GM21528 (cell line): ENCODE data around the gene MRPL45.

Source experiments
- ATAC-seq: cut with Tn5 transposase; IDR thresholded peaks from one replicate; pipeline ENCODE4 v1.9.1; 2021; ENCODE audit warnings: mild to moderate bottlenecking, moderate library complexity; ENCODE audit not compliant: unreplicated experiment, low FRiP score

MRPL45 gene

DNA sequence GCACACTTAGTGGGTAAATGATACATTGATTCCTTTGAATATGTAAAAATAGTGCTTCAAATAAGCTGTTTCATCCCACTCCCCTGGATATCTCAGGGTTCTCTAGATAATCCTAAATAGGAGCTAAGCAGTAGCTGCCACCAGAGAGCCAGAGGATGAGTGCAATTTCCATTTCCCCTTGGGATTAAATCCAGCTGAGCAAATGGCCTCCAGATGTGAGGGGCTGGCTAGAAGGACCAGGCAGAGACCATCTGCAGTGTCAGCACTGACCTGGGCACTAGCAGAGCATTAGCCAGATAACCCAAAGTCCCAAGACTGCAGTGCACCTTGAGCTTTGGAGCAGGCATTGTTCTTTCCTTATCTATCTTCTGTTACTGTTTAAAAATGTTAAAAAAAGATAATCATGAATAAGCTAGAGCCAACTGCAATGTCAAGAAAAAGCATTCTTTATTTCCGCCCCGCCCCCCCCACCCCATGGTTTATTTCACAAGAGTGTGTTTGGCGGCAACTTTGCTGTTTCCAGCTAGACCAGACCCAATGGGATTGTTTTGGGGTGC, 27.3 kb downstream of the MRPL45 start:
- no peak for ATAC-seq

- ATAC-seq = no peak
Measured at GRCh38 chr17:38324772-38325171, 27.8 kb downstream of the MRPL45 start.

- no peak for ATAC-seq
Measured at GRCh38 chr17:38325221-38325851, 28.4 kb downstream of the MRPL45 start.

DNA sequence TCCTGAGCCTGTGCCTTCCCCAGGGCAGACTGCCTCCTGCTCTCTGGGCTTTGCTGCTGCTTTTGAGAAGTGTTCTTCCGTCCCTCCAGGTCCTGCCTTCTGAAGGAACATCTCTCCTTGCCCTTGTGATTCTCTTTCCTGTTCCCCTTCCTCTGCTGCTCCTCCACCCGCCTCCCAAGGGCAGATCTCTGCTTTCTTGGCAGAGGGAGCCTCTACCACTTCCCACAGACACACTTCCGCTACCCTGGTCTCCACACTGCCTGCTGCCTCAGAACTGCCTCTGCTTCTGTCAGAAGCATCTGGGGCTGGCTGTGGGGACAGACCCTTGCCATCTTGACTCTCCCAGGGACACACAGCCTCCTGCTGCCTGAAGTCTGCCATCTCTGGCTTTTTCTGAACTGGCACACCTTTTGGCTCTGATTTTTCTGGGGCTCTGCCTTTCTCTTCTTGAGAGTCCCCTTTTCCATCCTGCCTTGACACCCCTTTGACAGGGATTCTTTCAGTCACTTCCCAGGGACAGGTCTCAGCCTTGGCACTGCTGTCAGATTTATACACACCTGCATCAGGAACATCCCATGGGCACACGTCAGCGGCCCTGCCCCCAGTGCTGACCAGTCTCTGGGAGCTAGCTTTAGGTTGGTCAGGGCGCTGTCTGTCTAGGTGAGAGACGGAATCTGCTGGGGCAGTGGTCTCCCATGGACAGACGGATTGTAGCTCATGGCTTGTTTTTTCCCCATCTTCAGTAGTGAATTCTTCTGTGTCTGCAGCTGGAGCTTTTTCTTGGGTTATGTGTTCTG, 30.2 kb downstream of the MRPL45 start:
- ATAC-seq = no peak

DNA sequence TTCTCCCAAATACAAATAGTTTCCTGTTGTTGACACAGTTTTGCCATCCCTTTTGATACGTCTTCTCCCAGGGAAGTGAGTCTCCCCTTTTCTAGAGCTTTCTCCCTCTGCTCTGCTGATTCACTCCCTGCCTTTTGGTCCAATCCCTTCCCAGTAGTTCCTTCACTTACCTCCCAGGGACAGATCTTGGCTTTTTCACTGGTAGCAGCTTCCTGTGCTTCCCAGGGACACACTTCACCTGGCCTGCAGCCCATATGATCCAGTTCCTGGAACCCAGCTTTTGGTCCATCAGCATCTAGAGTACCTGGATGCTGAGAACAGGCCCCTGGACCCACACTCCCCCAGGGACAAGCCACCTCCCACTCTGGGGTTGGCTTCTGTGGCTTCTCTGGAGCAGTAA, 31.0 kb downstream of the MRPL45 start:
- ATAC-seq = no peak

DNA sequence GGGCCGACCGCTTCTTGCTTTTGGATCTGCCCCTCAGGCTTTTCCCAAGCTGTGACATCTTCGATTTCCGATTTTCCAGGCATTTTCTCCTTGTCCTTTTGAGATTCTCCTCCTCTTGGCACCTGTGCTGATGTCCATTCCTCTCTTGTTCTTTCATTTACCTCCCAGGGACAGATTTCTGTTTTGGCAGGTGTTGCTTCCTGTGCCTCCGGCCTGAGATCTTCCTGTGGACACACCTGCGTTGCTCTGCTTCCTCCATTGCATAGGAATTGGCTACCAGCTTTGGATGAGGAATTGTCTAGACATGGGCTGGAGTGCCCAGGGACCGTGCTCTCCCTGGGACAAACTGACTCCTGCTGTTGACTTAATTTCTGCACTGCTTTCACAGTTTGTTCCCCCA, 31.7 kb downstream of the MRPL45 start:
- ATAC-seq = no peak

DNA sequence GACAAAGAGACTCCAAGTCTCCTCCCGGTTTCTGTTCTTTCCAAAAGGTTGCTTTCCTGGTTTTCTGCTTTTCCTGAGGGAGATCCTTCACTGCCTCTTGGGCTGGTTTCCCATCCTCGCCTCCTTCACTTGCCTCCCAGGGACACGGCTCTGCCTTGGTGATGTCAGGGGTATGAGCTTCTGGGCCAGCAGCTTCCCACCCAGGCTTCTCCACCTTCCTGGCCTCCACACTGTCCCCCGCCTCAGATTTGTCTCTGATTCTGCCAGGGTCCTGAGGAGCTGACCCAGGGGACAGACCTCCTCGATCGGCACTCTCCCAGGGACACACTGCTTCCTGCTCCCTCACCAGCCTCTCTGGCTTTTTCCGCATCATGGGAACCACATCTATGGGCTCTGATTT, 32.3 kb downstream of the MRPL45 start:
- ATAC-seq = no peak

- ATAC-seq = no peak
Measured at GRCh38 chr17:38329808-38330730, 33.1 kb downstream of the MRPL45 start.

GRCh38 chr17:38330941-38331411, 34.0 kb downstream of the MRPL45 start:
- no peak for ATAC-seq

DNA sequence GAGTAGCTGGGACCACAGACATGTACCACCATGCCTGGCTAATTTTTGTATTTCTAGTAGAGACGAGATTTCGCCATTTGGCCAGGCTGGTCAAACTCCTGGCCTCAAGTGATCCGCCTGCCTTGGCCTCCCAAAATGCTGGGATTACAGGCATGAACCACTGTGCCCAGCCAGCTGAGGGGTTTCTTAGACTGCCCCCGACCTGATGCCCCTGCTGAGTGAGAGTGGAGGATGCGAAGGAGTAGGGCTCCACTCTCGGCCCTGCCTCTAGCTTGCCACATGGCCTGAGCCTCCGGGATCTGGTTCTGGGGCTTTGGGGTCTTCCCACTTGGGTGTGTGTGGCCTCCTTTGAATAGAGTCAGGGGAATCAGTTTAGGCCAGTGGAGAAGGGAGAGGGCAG, 35.8 kb downstream of the MRPL45 start:
- ATAC-seq = no peak

DNA sequence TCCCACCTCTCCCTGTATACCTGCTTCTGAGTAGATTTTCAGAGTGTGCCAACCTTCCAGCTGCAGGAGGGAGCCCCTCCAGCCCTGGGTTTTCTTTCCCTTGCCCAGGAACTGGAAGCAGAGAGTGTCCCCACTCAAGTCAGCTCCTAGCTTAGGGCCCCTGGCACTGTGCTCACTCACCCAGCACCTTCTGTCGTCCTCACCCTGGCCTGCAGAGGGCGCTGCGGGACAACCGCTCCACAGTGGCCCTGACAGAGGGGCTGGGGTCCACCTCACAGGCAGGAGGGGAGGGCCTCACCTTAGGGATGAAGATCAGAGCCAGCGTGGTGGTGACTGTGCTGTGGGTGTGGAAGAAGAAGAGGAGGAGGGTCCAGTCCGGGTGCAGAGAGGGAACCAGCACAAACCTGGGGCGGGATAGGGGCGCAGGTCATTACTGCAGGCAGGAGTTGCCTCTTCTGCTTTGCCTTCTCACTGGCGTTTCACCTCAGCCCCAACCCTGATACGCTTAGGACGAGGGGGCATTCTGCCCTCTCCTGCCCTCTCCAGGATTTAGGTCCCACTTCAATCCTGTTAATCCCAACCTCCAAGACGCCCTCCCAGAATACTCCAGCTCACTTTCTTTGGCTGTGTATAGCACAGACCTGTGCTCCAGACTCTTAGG, 36.8 kb downstream of the MRPL45 start:
- ATAC-seq = no peak

DNA sequence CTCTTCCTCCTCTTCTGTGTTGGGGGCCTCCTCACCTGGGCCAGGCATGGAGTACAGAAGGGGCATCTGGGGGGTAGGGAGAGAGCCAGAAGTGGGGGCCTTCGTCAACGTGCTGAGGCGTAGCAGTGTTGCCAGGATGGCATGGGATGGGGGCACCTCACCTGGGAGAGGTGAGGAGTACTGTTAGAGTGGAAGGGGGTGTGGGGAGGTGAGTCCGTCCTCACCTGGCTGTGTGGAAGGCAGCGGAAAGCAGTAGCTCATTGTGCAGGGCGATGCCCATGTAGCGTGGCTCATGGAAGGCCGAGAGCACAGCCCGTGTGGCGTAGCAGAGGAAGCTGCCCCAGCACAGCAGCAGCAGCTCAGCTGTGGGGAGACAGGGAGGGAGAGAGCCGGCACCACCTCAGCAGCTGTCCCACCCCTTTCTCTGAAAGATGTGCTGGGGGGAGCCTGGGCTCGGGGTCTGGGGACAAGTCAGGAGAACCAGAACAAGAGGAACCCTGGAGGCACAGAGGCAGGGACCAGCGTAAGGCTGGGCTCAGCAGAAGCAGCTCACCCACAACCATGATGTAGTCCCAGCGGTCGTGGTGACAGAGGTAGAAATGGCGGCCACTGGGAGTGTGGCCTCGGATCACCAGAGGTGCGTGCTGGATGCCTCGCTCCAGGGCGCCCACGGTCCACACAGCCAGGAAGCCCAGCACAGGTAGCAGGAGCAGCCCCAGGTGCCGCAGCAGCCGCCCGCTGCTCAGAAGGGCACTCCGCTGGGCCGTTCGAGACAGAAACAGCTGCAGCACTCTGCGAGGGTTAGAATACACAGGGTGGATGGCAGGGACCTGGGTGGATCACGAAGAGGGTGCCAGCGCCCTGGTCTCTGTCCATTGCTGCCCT, 37.8 kb downstream of the MRPL45 start:
- ATAC-seq = no peak

DNA sequence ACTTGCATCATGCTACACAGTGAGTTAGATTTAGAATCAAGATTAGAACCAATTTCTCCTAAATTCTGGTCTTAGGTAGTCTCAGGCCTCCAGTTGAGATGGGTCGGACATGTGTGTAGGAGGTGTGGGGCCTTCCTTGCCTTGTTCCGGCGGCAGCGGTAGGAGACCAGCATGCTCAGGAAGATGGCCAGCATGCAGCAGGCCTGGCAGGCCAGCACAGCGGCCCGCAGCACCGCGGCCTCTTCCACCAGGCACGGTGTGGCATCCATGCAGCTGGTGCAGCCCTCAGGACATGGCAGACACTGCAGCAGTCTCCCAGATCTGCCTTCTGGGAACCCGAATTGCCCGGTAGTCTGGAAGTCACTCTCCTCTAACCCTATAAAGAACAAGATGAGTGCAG, 39.9 kb downstream of the MRPL45 start:
- ATAC-seq = no peak

DNA sequence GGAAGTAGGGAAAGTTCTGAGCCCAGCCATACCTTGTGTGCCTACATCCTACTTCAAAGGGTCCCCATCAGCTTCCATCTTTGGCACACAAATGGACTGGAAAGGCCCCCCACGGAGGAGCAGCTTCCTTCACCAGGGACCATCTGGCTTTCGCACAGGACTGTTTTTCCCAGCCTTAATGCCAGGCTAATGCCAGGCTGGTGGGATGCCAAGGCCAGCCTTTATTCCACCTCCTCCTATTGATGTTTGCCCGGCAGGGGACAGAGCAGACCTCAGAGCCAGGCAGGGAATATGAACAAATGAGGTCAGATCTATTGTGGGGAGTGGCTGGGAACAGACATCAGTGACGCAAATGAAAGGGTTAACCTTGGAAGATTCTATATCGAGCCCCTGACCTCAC, 41.1 kb downstream of the MRPL45 start:
- ATAC-seq = no peak

- ATAC-seq = no peak
Measured at GRCh38 chr17:38338535-38338934, 41.6 kb downstream of the MRPL45 start.

GRCh38 chr17:38339891-38340290, 42.9 kb downstream of the MRPL45 start:
- no peak for ATAC-seq

DNA sequence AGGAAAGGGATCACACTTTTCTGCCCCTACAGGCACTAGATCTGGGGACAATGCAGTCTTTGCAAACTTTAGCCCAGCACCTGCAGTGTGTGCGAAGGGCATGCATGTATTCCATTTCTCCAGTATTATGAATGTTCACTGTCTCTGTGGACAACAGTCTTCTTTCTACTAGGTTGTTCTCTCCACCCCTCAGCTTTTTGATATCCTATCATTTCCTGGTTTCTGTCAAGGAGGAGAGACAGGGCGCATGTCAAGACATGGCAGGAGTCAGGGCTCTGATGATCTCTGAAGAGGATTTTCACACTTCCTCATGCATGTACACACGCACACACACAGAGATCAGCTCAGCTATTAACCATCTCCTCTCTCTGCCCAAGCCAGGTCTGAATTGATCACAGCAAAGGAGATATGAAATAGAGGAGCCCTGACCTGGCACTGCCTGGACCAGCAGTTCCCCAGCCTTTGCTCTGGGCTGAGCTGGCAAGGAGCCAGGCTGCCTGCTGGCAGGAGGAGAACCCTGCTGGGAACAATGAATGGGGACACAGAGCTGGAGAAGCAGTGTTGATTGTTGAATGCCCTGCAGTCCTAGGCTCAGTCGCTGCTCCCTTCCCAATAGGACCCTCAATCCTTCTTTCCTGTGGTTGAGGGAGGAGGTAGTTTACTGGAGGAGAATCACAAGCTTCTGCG, 44.2 kb downstream of the MRPL45 start:
- no peak for ATAC-seq

DNA sequence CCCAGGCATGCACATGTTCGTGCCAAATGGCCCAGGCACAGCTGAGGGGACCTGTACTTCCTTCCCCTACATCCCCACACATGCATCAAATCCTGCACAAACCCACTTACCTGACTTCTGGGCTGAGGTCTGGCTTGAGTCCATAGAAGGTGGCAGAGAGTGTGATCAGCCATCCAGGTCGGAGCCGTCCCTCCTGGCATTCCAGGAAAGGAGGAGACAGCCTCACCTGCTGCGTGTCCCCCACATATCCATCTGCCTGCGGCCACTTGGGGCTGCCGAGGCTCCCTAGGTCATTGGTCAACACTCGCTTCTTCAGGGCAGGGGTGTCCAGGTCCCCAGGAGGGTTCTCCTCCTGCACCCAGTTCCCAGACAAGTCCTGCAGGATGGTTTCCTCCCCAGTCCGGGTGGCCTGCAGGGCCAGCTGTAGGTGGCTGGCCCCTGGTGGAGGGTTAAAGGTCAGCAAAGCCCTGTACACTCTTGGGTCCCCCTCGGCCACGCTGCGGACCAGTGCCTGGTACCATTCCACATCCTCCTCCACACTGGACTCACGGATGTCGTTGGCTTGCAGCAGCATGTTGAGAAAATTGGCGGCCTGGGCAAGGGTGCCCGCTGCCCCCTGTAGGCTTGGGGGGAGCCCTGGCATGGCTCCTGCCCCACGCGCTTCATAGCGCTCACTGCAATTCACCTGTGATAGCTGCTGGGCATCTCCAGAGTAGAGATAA, 46.1 kb downstream of the MRPL45 start:
- ATAC-seq = no peak
